Keratinocyte (primary cell): ENCODE results near the gene TNFRSF11A. TPM values are rescaled to one million over a fixed set of nuclear protein-coding genes. Genes with fewer than 3 reads are reported as not detected.

ENCODE experiments used
- DNase-seq: peaks from one replicate; pipeline ENCODE4 v3.0.0-alpha.2; 2011; ENCODE audit warnings: low read depth, missing footprints, low spot score
- FAIRE-seq: peaks from 2 replicates; lab custom pipeline; 2011; peaks lifted over from hg19 to GRCh38; lab: Jason Lieb, UNC
- H2AFZ ChIP-seq: 2 replicates; pipeline ENCODE4 v1.6.0; 2012; ENCODE audit warnings: low read length, control low read depth, inconsistent platforms; ENCODE audit not compliant: control insufficient read depth
- H3K27ac ChIP-seq: 2 replicates; pipeline ENCODE4 v1.5.1; 2011; ENCODE audit warnings: low read length; ENCODE audit not compliant: control insufficient read depth, insufficient read depth
- H3K27me3 ChIP-seq: 3 replicates; pipeline ENCODE4 v1.6.0; 2011; ENCODE audit warnings: low read length; ENCODE audit not compliant: control insufficient read depth, insufficient read depth; ENCODE audit errors: extremely low read depth
- H3K36me3 ChIP-seq, 2 experiments: 2 replicates in 1 of 2; 3 replicates in 1 of 2; pipeline ENCODE4 v1.5.1; 2011; ENCODE audit warnings: low read length in 2 of 2, mild to moderate bottlenecking in 1 of 2; ENCODE audit not compliant: control insufficient read depth in 2 of 2, insufficient read depth in 2 of 2; ENCODE audit errors: extremely low read depth in 1 of 2
- H3K4me1 ChIP-seq: 3 replicates; pipeline ENCODE4 v1.5.1; 2011; ENCODE audit warnings: low read length; ENCODE audit not compliant: control insufficient read depth, insufficient read depth; ENCODE audit errors: extremely low read depth
- H3K4me2 ChIP-seq: 3 replicates; pipeline ENCODE4 v1.6.0; 2011; ENCODE audit warnings: low read depth, low read length; ENCODE audit not compliant: control insufficient read depth, insufficient read depth; ENCODE audit errors: extremely low read depth
- H3K4me3 ChIP-seq, 3 experiments: fragments of 200-600 bp in 1 of 3; sonication (generic) in 1 of 3; 2 replicates in 2 of 3; 3 replicates in 1 of 3; pipeline ENCODE4 v1.5.1; 2011 to 2016; ENCODE audit warnings: low read length in 3 of 3, mild to moderate bottlenecking in 3 of 3, control low read depth in 2 of 3, inconsistent platforms in 1 of 3, low read depth in 1 of 3, mixed read lengths in 1 of 3, mixed run types in 1 of 3, moderate library complexity in 1 of 3; ENCODE audit not compliant: control insufficient read depth in 2 of 3, insufficient read depth in 2 of 3; ENCODE audit errors: extremely low read depth in 1 of 3
- H3K79me2 ChIP-seq: 2 replicates; pipeline ENCODE4 v1.6.0; 2012; ENCODE audit warnings: low read length; ENCODE audit not compliant: control insufficient read depth, insufficient read depth
- H3K9ac ChIP-seq: 3 replicates; pipeline ENCODE4 v1.6.0; 2011; ENCODE audit warnings: low read length; ENCODE audit not compliant: control insufficient read depth, insufficient read depth; ENCODE audit errors: extremely low read depth
- H3K9me1 ChIP-seq: 3 replicates; pipeline ENCODE4 v1.6.0; 2011; ENCODE audit warnings: low read length; ENCODE audit not compliant: control insufficient read depth, insufficient read depth; ENCODE audit errors: extremely low read depth
- H3K9me3 ChIP-seq: 2 replicates; pipeline ENCODE4 v1.5.1; 2012; ENCODE audit warnings: low read depth, low read length; ENCODE audit not compliant: control insufficient read depth
- H4K20me1 ChIP-seq: 3 replicates; pipeline ENCODE4 v1.6.0; 2011; ENCODE audit warnings: low read length; ENCODE audit not compliant: control insufficient read depth, insufficient read depth; ENCODE audit errors: extremely low read depth
- CTCF ChIP-seq, 3 experiments: IDR thresholded peaks in 1 of 3; conservative IDR thresholded peaks in 1 of 3; optimal IDR thresholded peaks in 1 of 3; 2 replicates in 2 of 3; 3 replicates in 1 of 3; pipeline versions ENCODE3 to v1.5.1; 2011; ENCODE audit warnings: low read length in 3 of 3, mild to moderate bottlenecking in 3 of 3, moderate library complexity in 2 of 3, control low read depth in 1 of 3, inconsistent platforms in 1 of 3; ENCODE audit not compliant: insufficient read depth in 2 of 3; ENCODE audit errors: extremely low read depth in 1 of 3
- EZH2 ChIP-seq: IDR thresholded peaks from one replicate; pipeline ENCODE4 v1.6.1; 2012; ENCODE audit warnings: inconsistent platforms, mild to moderate bottlenecking, low read length, moderate library complexity
- dilution Hi-C: fragments of 300-500 bp; cut with MboI; formaldehyde crosslinking; loops from one replicate; pipeline ENCODE4 v1.7.0; 2020; ENCODE audit warnings: low sequenced_read_pairs; ENCODE audit not compliant: extremely low pct_ligation_motif_present
- polyA plus RNA-seq, 5 experiments: library from polyadenylated mRNA; depleted of rRNA in 3 of 5; stranded (reverse) in 3 of 5; stranded (forward) in 1 of 5; unstranded in 1 of 5; fragments of >200 nt; gene quantifications; 1 replicate in 1 of 5; 2 replicates in 3 of 5; 3 replicates in 1 of 5; pipeline versions ENCODE4 v1.2.1 to v1.2.3, GENCODE V29; 2011 to 2012; ENCODE audit warnings: missing spikeins in 2 of 5, low read depth in 1 of 5, low replicate concordance in 1 of 5

Gene TNFRSF11A
- polyA plus RNA-seq, 1 donor (not counting 4 experiments of a cell fraction or from before 2014, with no cell fraction given), result 0.51 TPM

GRCh38 chr18:62413206-62413605 is 88.1 kb downstream of the TNFRSF11A start:
- DNase-seq (no peak), FAIRE-seq (no peak)
- Histone ChIP-seq H3K4me1 (no peaks in the 10 kb centered on the region), H3K27me3 (peaks cover 14% of the 10 kb centered on the region), H2AFZ (no peak overlapping the region), H3K27ac (no peak overlapping the region), H3K4me2 (no peak overlapping the region), H3K9me1 (no peaks in the 10 kb centered on the region), H3K9me3 (no peaks in the 10 kb centered on the region), H4K20me1 (no peaks in the 10 kb centered on the region), H3K79me2 (no peaks in the 10 kb centered on the region), H3K4me3 (no peak overlapping the region), H3K9ac (no peak overlapping the region), H3K36me3 (no peaks in the 10 kb centered on the region)
- no peak for TF ChIP-seq CTCF (optimal IDR thresholded peaks at IDR 0.05 in 1 of 3, IDR thresholded peaks at IDR 0.05 in 1 of 3, conservative IDR thresholded peaks at IDR 0.05 in 1 of 3; ENCODE audit: extremely low read depth in 1 of 3, insufficient read depth in 2 of 3, low read length in 3 of 3)
- no peak for TF ChIP-seq EZH2
- dilution Hi-C loops, result no loop called here

- no peaks in the 10 kb centered on the region for H3K9me3 ChIP-seq
- H3K9ac ChIP-seq, result no peak overlapping the region
Measured at GRCh38 chr18:62418258-62418657, 93.1 kb downstream of the TNFRSF11A start.

More at GRCh38 chr18:62418258-62418657, 93.1 kb downstream of the TNFRSF11A start:
- peaks cover 13% of the 10 kb centered on the region for H3K4me1 ChIP-seq
- FAIRE-seq, result no peak
- peaks cover 7% of the 10 kb centered on the region for H3K27me3 ChIP-seq
- H3K4me3 ChIP-seq, result no peak overlapping the region
- TF ChIP-seq CTCF (optimal IDR thresholded peaks at IDR 0.05 in 1 of 3, IDR thresholded peaks at IDR 0.05 in 1 of 3, conservative IDR thresholded peaks at IDR 0.05 in 1 of 3; ENCODE audit: extremely low read depth in 1 of 3, insufficient read depth in 2 of 3, low read length in 3 of 3), result no peak
- TF ChIP-seq EZH2, result no peak
- H3K27ac ChIP-seq, result no peak overlapping the region
- no peaks in the 10 kb centered on the region for H3K79me2 ChIP-seq
- H2AFZ ChIP-seq, result no peak overlapping the region
- dilution Hi-C loops, result no loop called here
- DNase-seq, result no peak
- H4K20me1 ChIP-seq, result no peaks in the 10 kb centered on the region
- H3K9me1 ChIP-seq, result no peaks in the 10 kb centered on the region
- H3K36me3 ChIP-seq, result no peaks in the 10 kb centered on the region
- H3K4me2 ChIP-seq, result no peak overlapping the region
